Middle frontal gyrus (tissue), 1 donor: Measurements from ENCODE around the gene MAGI1.

ENCODE experiments used
- DNase-seq: peaks from one replicate; pipeline ENCODE4 v3.0.0-alpha.2; 2015; ENCODE audit warnings: low spot score; ENCODE audit errors: extremely low spot score

The MAGI1 gene

DNA sequence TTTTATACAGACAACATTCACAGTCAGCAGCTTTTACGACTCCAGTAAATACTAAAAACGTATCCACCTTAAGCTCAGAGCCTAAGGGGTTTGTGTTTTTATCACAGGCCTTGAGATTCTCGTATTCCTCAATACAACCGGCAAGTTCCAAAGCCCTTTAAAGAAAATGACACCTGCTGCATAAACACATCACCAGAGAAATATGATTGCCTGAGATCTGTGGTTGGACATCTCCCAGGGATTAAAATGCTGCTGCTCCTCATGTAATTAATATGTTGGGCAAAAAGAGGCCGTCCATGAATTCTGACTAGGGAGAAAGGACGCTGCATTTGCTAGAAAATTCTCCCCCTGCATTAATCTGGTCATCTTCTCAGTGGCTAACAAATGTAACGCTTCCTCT lies 544.8 kb downstream of the MAGI1 start:
- no peak for DNase-seq

DNA sequence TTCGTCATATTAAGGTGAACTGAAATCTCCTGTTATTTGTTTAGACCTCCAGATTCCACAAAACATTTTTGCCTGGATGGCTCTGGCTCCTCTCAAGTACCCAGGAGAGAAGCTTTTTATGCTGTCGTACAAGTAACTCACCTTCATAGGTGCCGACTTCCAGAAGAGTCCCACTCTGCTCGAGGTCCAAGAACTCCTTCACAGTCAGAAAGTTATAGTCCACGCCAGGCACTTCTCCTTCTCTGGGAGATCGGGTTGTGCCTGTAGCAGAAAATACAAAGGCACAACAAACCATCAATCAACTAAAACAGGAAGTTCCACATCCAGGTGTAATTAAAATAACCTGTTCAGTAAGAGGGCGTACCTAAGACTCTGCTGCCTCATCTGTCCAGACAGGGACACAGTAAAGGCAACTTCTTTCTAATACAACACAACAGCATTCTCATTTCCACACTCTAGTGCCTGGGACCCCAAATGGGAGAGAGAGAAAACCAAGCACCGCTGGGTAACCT lies 545.3 kb downstream of the MAGI1 start:
- no peak for DNase-seq

DNA sequence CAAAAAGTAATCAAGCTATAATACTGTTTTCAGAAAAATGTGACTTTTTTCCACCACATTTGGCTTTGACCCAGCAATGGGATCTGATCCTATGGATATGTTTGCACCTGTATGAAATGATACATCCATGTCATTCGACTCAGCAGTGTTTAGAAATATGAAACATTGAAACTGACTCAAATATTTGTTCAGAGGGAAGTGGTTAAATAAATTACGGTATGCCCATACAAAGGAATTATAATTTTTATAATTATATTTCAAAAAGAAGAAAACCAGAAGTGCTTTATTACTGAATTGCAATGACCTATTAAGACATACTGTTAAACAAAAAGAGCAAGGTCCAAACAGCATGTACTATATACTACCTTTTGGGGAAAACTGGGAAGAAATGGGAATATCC lies 546.5 kb downstream of the MAGI1 start:
- no peak for DNase-seq

- no peak for DNase-seq
Observed at GRCh38 chr3:65490114-65490513, 548.6 kb downstream of the MAGI1 start.

- DNase-seq, result no peak
Observed at GRCh38 chr3:65489253-65489652, 549.5 kb downstream of the MAGI1 start.

DNA sequence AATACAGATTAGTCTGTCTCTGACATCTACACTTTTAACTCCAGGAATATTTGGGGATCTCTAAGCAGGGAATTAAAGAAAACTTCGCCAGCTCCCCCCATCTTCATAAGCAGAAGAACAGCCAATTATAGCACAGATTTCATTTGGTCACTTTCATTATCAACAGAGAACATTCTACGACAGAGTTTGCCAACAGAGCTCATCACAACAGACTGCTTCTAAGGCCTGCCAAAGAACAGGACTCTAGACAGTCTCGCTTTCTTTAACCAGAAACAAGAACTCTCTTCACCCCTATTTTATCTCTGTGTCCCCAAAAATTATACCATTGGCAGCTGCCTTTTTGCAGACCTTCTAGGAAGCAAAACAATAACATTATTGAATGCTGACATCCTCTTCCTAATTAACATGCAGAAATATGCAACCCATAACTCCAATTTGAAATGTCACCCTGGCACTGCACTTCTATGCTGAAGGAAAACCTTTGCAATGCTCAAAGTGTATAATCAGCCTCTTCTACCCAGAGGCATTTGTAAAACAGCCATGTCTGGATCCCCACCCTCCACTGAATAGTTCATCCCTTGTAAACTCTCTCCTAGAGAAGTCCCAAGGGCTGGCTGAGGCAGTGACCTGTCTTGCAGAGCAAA lies 552.8 kb downstream of the MAGI1 start:
- DNase-seq, result no peak

DNA sequence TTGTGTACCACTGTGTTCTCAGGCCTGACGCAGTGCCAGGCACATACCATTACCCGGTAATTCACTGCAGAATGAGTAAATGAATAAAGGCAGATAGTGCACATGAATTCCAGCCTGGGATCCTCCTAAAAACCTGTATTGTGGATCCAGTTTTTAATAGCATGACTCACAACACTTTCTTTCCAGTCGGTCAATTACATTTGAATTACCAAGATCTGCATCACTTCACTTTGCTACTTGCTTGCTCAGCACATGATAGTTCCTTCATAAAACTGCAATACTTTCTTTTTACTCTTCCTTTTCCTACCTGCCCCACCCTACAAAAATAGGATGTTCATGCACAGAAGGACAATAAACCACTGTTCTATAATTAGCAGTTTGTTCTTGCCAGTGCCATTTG lies 553.8 kb downstream of the MAGI1 start:
- no peak for DNase-seq

DNA sequence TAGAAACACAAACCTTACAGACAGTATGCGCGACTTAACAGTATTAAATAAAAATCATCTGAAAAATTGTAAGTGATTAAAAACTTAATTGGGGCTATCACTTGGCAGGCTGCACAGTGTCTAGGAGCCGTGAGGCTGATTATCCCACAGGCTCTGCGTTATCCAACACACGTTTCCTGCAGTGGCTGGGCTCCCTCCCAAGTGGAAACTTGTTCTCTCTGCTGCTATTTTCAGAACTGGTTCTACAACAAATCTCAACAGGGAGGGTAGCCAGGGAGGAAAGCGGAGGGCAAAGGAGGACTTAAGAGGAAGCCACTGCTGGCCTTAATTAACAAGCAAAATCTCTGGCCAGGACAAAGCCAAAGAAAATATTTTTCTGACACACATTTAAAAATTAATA lies 555.2 kb downstream of the MAGI1 start:
- peak; percentile 70 for DNase-seq

- DNase-seq, result no peak
Observed at GRCh38 chr3:65483011-65483410, 555.7 kb downstream of the MAGI1 start.

DNA sequence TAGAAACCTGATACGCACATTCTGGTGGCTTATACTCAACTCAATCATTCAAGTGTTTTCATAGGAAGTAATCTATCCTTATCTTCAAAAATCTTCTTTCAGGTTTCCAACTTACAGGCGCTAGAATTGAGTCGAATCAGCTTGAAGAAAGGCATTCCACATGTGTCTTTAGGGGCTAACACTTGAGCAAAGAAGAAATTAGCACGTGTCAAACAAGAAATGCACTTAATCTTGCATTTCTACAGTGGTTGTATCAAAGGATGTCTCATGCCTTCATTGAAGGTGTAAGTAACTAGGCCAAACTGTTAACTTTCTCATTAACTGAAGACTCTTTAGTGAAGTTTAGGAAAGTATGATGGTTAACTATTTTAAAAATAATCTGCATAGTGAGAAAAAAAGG lies 557.6 kb downstream of the MAGI1 start:
- DNase-seq, result no peak

DNA sequence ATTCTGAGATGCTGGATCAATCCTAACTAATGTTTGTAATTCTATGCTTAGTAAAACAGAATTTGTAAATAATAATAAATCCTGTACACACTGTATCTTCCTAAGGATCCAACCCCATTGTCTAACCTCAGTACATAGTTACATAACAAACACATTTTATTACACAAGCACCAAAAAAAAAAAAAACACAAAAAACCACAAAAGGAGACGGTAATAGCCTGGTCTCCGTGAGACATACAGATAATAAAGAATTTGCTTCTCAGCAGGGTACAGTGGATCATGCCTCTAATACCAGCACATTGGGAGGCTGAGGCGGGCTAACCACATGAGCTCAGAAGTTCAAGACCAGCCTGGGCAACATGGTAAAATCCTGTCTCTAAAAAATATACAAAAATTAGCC lies 558.7 kb downstream of the MAGI1 start:
- no peak for DNase-seq

DNA sequence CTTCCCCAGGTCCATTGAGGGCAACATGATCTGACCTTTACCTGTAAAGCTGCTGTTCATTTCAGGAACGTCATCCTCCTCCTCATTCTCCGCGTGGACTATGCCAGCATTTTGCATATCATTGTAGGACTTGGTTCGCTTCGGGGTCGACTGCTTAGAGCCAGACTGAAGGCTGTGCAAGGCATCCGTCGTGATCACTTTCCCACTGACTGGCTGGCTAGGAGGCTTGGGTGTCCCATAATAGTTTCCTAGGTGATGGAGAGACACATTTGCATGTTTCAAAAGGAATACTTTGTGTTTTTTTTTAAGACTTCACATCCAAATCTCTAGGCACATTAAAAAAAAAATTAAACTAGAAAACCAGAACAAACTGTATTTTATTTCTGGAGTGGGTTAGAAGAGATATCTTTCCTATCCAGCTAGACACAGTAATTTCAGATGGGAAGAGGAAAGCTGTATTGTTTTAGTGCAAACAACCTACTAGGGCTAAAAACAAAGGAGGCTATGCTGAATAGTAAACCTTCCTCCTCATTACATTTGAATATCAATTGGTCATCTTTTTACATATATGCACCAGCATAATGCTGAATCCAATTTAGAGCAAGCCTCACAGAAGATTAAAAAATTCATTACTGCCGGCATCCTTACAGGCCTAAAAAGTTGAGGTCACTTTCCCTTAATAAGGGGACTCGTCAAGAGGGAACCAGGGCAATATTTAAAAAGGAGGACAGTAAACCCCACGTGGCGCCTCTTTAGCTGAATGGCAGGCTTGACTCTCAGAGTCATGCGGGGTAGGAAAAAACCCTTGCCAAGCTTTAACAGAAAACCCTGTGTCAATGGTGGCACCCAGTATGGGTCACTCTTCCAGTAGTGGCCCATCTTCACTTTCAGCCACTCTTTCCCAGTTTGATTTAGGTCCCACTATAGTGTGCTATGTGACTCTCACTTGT lies 559.9 kb downstream of the MAGI1 start:
- no peak for DNase-seq

GRCh38 chr3:65473736-65474135 lies 565.0 kb downstream of the MAGI1 start:
- peak; percentile 47 for DNase-seq

DNA sequence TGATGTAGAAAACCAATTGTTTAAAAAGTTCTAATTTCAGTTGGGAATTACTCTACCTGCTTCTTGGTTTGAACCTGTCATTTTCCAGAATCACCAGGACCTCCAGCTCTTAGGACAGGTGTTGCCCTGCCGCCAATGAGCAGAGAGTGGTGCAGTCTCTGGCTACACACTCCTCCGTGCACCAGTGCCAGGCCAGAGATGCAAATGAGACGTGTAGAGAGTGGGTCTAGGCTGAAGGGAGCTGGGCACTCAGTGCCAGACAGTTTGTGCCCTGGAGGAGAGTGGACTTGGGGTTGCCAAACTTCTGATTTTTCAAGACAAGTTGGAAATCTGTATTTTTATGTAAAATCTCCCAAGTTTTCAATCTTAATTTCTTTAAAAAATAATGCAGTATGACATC lies 566.2 kb downstream of the MAGI1 start:
- no peak for DNase-seq

DNA sequence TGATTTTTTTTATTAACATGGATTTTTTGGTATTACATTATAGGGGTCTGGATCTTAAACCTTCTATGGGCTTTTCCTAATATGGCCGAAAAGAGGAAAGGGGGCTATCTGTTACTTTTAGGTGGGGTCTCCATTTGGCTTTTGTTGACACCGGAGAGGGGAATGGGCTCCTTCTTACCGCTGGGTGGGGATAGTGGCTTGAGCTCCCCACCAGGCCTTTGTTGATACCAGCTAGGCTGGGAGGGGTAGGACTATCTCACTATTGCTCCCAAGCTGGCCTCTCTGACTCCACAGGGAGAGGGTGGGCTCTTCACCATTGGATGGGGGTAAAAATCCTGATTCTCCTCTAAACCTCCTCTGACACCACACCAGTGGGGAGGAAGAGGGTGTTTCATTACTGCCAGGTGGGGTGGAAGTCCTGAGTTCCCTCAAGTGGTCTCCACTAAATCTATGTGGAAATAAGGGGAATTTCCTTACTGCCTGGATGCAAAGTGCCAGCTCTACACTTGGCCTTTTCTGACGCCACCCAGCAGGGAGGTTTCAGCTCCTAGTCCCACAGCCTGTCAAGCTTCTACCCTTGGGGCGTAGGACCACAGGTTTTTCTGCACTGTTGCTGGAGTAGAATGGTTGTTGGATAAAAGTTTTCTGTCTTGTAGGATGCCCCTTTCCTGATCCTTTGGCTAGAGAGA lies 572.3 kb downstream of the MAGI1 start:
- no peak for DNase-seq

DNA sequence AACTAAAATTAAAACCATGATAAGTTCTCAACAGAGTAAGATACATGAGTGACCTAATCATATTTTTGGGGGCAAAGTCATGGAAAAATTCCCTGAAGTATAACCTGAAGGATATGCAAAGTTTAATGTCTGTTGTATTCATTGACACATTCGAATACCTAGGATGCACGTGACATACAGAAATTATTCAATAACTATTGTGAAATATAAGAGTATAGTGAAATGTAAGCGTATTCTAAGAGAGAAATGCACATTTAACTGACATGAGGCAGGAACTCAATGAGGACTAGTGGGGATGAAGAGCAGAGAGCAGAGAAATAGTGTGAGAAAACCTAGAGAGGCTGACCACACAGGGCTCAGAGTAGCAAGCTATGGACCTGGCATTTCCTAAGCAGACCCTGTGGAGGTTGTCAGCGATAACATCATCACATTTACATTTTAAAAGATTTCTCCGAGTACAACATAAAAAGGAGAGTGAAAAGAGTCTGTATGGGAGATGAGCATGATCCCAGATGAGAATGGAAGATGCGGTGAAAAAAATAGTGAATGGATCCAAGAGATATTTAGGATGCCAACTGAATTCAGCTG lies 588.8 kb downstream of the MAGI1 start:
- no peak for DNase-seq

- DNase-seq, result no peak
Observed at GRCh38 chr3:65448120-65448519, 590.6 kb downstream of the MAGI1 start.

DNA sequence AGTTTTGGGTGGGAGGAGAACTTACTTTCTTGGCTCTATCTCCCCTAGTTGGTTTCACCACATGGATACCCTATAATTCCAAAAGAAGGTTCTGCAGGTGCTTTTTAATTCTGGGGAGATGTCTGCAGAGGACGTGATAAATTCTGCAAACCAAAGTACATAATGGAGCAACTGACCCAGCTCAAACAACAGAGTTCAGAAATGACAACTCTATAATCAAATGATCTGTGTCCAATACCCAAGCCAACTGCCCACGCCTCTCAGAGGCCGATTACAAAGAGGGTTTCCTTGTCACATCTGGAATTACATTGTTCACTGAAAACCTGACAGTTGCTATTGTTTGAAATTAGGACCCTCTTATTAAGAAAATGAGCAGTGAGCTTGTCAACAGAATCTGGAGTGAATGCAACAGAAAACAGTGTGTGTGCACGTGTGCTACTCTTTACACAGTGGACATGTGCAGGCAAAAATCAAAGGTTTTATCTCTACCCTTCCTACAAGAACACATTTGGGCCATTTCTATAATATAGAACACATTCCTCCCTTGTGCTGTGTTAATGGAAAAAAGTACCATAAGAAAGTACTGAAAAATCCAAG lies 593.0 kb downstream of the MAGI1 start:
- DNase-seq, result no peak

DNA sequence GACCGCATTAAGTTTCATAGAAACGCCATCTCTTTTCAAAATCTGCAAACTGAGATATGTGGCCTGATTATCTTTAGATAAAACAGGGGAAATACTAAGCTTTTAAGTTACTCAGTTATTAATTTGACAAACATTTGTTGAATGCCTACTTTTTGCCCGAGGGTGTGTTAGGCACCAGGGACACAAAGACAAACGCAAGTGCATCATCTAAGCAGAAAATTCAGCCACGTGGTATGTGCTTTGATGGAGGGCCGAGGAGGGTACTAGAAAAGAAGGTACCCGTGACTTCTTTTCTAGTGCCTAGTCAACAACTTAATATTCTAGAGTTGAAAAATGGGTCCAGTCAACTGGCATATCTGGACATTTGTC lies 594.3 kb downstream of the MAGI1 start:
- DNase-seq, result no peak

DNA sequence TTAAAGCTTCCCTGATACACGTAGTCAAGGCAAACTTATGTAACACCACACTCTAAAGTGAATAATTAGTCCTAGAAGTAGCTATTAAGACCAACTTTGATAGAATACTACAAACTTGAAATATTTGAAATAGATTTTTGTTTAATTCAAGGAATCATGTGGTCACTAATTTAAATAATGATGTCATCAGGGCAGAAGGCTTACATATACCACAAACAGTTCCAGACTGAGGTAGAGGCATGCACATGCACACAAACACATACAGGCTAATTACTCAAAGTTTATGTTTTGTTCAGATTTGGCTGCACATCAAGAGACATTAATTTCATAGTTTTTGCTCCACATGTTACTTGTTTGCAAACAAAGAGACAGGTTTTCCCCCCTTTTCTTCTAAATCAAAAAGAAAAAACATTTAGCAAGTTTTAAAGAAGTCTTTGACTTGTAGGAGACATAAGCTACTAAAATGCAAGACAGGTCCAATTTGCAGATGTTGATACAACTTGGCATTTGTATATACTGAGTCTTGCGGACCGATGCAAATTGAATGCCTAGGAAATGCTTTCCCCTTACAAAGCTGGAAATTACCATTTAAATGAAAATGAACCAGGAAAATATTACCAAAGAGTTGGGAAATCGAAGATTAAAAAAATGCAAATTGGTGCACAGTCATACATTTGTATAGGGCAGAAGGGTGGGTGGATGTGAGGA lies 594.8 kb downstream of the MAGI1 start:
- DNase-seq, result no peak
